SK-N-SH (cell line): ENCODE measurements around the gene ZNF385A. TPM values are rescaled to one million over a fixed set of nuclear protein-coding genes. Genes with fewer than 3 reads are reported as not detected.

Experiments used
- CTCF ChIA-PET: fragments of 300-600, 350-600 bp; formaldehyde crosslinking; extraction: SDS; loops from one replicate; lab custom pipeline; 2021; lab: Yijun Ruan, JAX
- POLR2A ChIA-PET: fragments of 350-600 bp; sonication (Branson Sonifier 250); formaldehyde crosslinking; extraction: SDS; loops from one replicate; lab custom pipeline; 2020; ENCODE audit warnings: antibody characterized with exemption, inconsistent platforms; lab: Yijun Ruan, JAX
- DNase-seq: peaks from one replicate; pipeline ENCODE4 v3.0.0; 2012
- H2AFZ ChIP-seq: fragments of 200-600 bp; sonication (generic); 2 replicates; pipeline ENCODE4 v1.8.1; 2016; ENCODE audit warnings: antibody characterized with exemption, mild to moderate bottlenecking, low read depth
- H3F3A ChIP-seq: fragments of 200-600 bp; sonication (generic); replicated peaks from 2 replicates; pipeline ENCODE3; 2016; ENCODE audit warnings: antibody characterized with exemption, mild to moderate bottlenecking; ENCODE audit not compliant: insufficient read depth
- H3K27ac ChIP-seq, 2 experiments: fragments of 200-500 bp in 1 of 2; fragments of 200-600 bp in 1 of 2; sonication (Bioruptor generic) in 1 of 2; sonication (generic), shearing (Covaris generic) in 1 of 2; 2 replicates each; pipeline versions ENCODE4 v1.5.1 to v1.6.1; 2014 to 2016; ENCODE audit warnings: low read depth in 2 of 2, inconsistent platforms in 1 of 2, low read length in 1 of 2, mild to moderate bottlenecking in 1 of 2, mixed read lengths in 1 of 2
- H3K27me3 ChIP-seq: fragments of 200-600 bp; sonication (generic), shearing (Covaris generic); 2 replicates; pipeline ENCODE4 v1.6.1; 2016; ENCODE audit warnings: mixed run types; ENCODE audit not compliant: insufficient read depth
- H3K36me3 ChIP-seq, 2 experiments: fragments of 200-500 bp in 1 of 2; fragments of 200-600 bp in 1 of 2; sonication (Bioruptor generic) in 1 of 2; sonication (generic) in 1 of 2; replicated peaks in 1 of 2; 2 replicates each; pipeline versions ENCODE3 to v1.5.1; 2014 to 2016; ENCODE audit warnings: low read length in 1 of 2, mild to moderate bottlenecking in 1 of 2; ENCODE audit not compliant: insufficient read depth in 2 of 2, control insufficient read depth in 1 of 2
- H3K4me1 ChIP-seq, 2 experiments: fragments of 200-500 bp in 1 of 2; fragments of 200-600 bp in 1 of 2; sonication (Bioruptor generic) in 1 of 2; sonication (generic), shearing (Covaris generic) in 1 of 2; 2 replicates each; pipeline versions ENCODE4 v1.5.1 to v1.6.1; 2014 to 2016; ENCODE audit warnings: low read depth in 1 of 2, low read length in 1 of 2, mixed run types in 1 of 2; ENCODE audit not compliant: insufficient read depth in 2 of 2, control insufficient read depth in 1 of 2
- H3K4me2 ChIP-seq: fragments of 200-600 bp; sonication (generic), shearing (Covaris generic); 2 replicates; pipeline ENCODE4 v1.6.1; 2017; ENCODE audit warnings: mixed run types
- H3K4me3 ChIP-seq, 2 experiments: fragments of 200-500 bp in 1 of 2; fragments of 200-600 bp in 1 of 2; sonication (Bioruptor generic) in 1 of 2; sonication (generic), shearing (Covaris generic) in 1 of 2; 2 replicates each; pipeline versions ENCODE4 v1.5.1 to v1.8.1; 2014 to 2016; ENCODE audit warnings: low read depth in 2 of 2, inconsistent platforms in 1 of 2, low read length in 1 of 2, mild to moderate bottlenecking in 1 of 2, mixed read lengths in 1 of 2, moderate library complexity in 1 of 2
- H3K79me2 ChIP-seq: fragments of 200-600 bp; sonication (generic); 2 replicates; pipeline ENCODE4 v1.8.1; 2017; ENCODE audit warnings: mild to moderate bottlenecking; ENCODE audit not compliant: insufficient read depth
- H3K9ac ChIP-seq: fragments of 200-600 bp; sonication (generic); 2 replicates; pipeline ENCODE4 v1.6.1; 2017; ENCODE audit warnings: mixed run types
- H3K9me2 ChIP-seq: fragments of 200-600 bp; sonication (generic); 2 replicates; pipeline ENCODE4 v1.6.1; 2017; ENCODE audit warnings: mixed run types
- H3K9me3 ChIP-seq: fragments of 200-600 bp; sonication (generic); 2 replicates; pipeline ENCODE4 v1.6.1; 2017; ENCODE audit warnings: mixed run types, mild to moderate bottlenecking, moderate library complexity
- H4K20me1 ChIP-seq: fragments of 200-600 bp; sonication (generic); 2 replicates; pipeline ENCODE4 v1.6.1; 2017; ENCODE audit warnings: mild to moderate bottlenecking, mixed run types; ENCODE audit not compliant: insufficient read depth
- ELF1 ChIP-seq: IDR thresholded peaks from 2 replicates; pipeline ENCODE4 v1.4.0; 2012
- EP300 ChIP-seq, 2 experiments: IDR thresholded peaks; 2 replicates each; pipeline versions ENCODE4 v1.4.0 to v1.6.1; 2012; ENCODE audit warnings: borderline replicate concordance in 1 of 2, low read depth in 1 of 2, low read length in 1 of 2
- EZH2phosphoT487 ChIP-seq: fragments of 200-600 bp; sonication (generic); IDR thresholded peaks from 2 replicates; pipeline ENCODE4 v1.6.1; 2017; ENCODE audit warnings: low read depth, mixed run types, mild to moderate bottlenecking, antibody characterized with exemption, moderate library complexity, borderline replicate concordance
- FOXJ3 ChIP-seq: sonication (generic); formaldehyde crosslinking; IDR thresholded peaks from 2 replicates; pipeline ENCODE4 v1.5.1; 2020; ENCODE audit warnings: mild to moderate bottlenecking, missing genetic modification reagents
- GATA2 ChIP-seq: sonication (generic); formaldehyde crosslinking; IDR thresholded peaks from 2 replicates; pipeline ENCODE4 v1.5.0; 2020; ENCODE audit warnings: mild to moderate bottlenecking, missing genetic modification reagents
- JUND ChIP-seq: IDR thresholded peaks from 2 replicates; pipeline ENCODE4 v1.4.0; 2012
- RCOR1 ChIP-seq: fragments of 150-350 bp; IDR thresholded peaks from 2 replicates; pipeline ENCODE4 v1.6.1; 2017; ENCODE audit warnings: antibody characterized with exemption, low read length
- REST ChIP-seq: IDR thresholded peaks from 2 replicates; pipeline ENCODE4 v1.6.1; 2012; ENCODE audit warnings: mild to moderate bottlenecking, low read depth, low read length, moderate library complexity
- RFX5 ChIP-seq: IDR thresholded peaks from 2 replicates; pipeline ENCODE4 v1.6.1; 2012; ENCODE audit warnings: mild to moderate bottlenecking, improper control_type of control experiment, low read length
- TAF1 ChIP-seq: IDR thresholded peaks from 2 replicates; pipeline ENCODE4 v1.6.1; 2012; ENCODE audit warnings: low read depth, mild to moderate bottlenecking, low read length, moderate library complexity, borderline replicate concordance
- YY1 ChIP-seq: IDR thresholded peaks from 2 replicates; pipeline ENCODE4 v1.4.0; 2012; ENCODE audit warnings: low read depth, mild to moderate bottlenecking
- ZBTB33 ChIP-seq: IDR thresholded peaks from 2 replicates; pipeline ENCODE4 v1.4.0; 2012; ENCODE audit warnings: low read depth, borderline replicate concordance
- WGBS: methylation state at CpG from one replicate; pipeline ENCODE4 v1.1.6; 2017; ENCODE audit warnings: low lambda C conversion rate; 5-methylcytosine and 5-hydroxymethylcytosine counted together
- polyA plus RNA-seq, 3 experiments: library from polyadenylated mRNA; depleted of rRNA; stranded (reverse); fragments of >200 nt; gene quantifications; 2 replicates each; pipeline ENCODE4 v1.2.3, GENCODE V29; 2012
- TF ChIP-seq, protein P1 (sequence below): IDR thresholded peaks from 2 replicates; pipeline ENCODE4 v1.4.0; 2012; ENCODE audit warnings: low read depth
- TF ChIP-seq, protein P2 (sequence below): fragments of 150-350 bp; IDR thresholded peaks from 2 replicates; pipeline ENCODE4 v1.6.1; 2016; ENCODE audit warnings: mild to moderate bottlenecking, low read depth, low read length

ZNF385A gene
- polyA plus RNA-seq, 1 of the 3 experiments (the other 2 are of a cell fraction): 2.6 TPM

DNA sequence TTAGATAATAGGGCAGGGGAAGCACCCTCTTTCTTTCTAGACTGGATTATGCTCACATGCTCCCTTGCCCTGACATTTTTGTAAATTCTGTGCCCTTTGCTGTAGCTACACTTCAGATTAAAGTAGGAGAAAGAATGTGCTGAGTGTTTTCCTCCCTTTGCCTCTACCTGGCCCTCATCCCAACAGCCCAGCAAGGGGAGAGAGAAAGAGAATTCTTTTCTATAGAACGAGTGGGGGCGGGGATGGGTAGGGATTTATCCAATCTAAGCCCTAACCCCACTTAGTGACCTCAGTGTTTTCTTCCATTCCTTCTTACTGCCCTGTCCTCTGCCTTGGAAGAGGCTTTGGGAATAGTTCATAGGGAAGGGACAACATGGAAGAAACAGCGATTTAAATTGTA is 33.8 kb downstream of the ZNF385A start:
- ChIA-PET CTCF (interaction anchor here (0.5 to 5.3 kb wide), 13 partner anchors 8 to 136 kb away, joined by 3 to 63 read pairs (median 4); partner anchors contain the start of gene COPZ1), POLR2A (interaction anchor here (0.8 kb wide), 1 partner anchor 70 kb away, joined by 3 read pairs; the partner anchor contains the start of gene HNRNPA1)
- Histone ChIP-seq H3K9me2 (no peaks in the 10 kb centered on the region), H3K79me2 (no peaks in the 10 kb centered on the region), H3K4me1 (peaks cover 25 to 35% of the 10 kb centered on the region in 2 experiments), H2AFZ (no peak overlapping the region), H3K27ac (no peak overlapping the region), H3K4me2 (no peak overlapping the region), H3K27me3 (no peaks in the 10 kb centered on the region), H4K20me1 (no peaks in the 10 kb centered on the region), H3K9me3 (no peaks in the 10 kb centered on the region), H3K36me3 (peaks cover 15 to 47% of the 10 kb centered on the region in 2 experiments), H3K4me3 (no peak overlapping the region), H3K9ac (no peak overlapping the region), H3F3A (no peaks in the 10 kb centered on the region)
- DNase-seq: no peak
- TF ChIP-seq EP300 (IDR thresholded peaks at IDR 0.05; ENCODE audit: borderline replicate concordance in 1 of 2, low read depth in 1 of 2, low read length in 1 of 2) (no peak), REST (no peak), EZH2phosphoT487 (no peak), RFX5 (no peak), ELF1 (no peak), TAF1 (no peak), JUND (no peak), YY1 (no peak), RCOR1 (no peak)
- TF ChIP-seq, protein P1, sequence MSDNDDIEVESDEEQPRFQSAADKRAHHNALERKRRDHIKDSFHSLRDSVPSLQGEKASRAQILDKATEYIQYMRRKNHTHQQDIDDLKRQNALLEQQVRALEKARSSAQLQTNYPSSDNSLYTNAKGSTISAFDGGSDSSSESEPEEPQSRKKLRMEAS: no peak
- 73% methylated on average over 3 of the region's 3 CpGs for WGBS

DNA sequence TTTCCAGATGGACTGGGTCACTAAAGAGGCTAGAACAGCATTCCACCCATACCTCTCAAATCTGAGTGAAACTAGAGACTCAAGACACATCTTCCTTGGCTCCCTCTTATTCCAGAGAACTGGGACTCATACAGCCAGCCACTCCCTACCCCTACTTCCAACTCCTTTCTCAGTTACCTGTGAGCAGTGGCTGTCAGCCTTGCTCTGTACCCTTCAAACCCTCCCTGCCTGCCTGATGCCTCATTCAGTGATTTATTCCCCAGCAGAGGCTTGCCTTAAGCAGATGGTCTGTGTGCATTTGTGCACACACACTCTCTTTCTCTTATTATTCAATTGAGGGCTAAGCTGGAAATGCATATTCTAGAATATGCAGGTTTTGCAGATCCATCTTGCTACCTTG is 34.9 kb downstream of the ZNF385A start:
- DNase-seq: no peak
- Histone ChIP-seq H3K4me2 (no peak overlapping the region), H2AFZ (no peak overlapping the region), H4K20me1 (no peaks in the 10 kb centered on the region), H3K9ac (no peak overlapping the region), H3K9me2 (no peaks in the 10 kb centered on the region), H3K4me3 (no peak overlapping the region), H3K4me1 (peaks cover 25 to 26% of the 10 kb centered on the region in 2 experiments), H3K27ac (no peak overlapping the region), H3F3A (no peaks in the 10 kb centered on the region), H3K27me3 (no peaks in the 10 kb centered on the region), H3K79me2 (no peaks in the 10 kb centered on the region), H3K9me3 (no peaks in the 10 kb centered on the region), H3K36me3 (peaks cover 23 to 54% of the 10 kb centered on the region in 2 experiments)
- CTCF ChIA-PET: interaction anchor here (1.0 to 5.3 kb wide), 7 partner anchors 12 to 148 kb away, joined by 3 to 63 read pairs (median 4); partner anchors contain the start of gene COPZ1
- no peak for TF ChIP-seq GATA2
- no peak for TF ChIP-seq ZBTB33
- TF ChIP-seq FOXJ3 (CRISPR knock-in tag): no peak
- TF ChIP-seq, protein P2, sequence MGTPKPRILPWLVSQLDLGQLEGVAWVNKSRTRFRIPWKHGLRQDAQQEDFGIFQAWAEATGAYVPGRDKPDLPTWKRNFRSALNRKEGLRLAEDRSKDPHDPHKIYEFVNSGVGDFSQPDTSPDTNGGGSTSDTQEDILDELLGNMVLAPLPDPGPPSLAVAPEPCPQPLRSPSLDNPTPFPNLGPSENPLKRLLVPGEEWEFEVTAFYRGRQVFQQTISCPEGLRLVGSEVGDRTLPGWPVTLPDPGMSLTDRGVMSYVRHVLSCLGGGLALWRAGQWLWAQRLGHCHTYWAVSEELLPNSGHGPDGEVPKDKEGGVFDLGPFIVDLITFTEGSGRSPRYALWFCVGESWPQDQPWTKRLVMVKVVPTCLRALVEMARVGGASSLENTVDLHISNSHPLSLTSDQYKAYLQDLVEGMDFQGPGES: no peak
- POLR2A ChIA-PET: no interaction called here
